Cardiac muscle cell (in vitro differentiated cells and primary cell): ENCODE results near the gene STOX1. TPM values are rescaled to one million over a fixed set of nuclear protein-coding genes. Genes with fewer than 3 reads are reported as not detected.
A peak's percentile ranks its signal among the peaks of the same experiment; 100 is the strongest.

Source experiments
- DNase-seq, 2 donors: peaks; one replicate each; pipeline versions ENCODE4 v3.0.0 to v3.0.0-alpha.2; 2010 to 2017; ENCODE audit warnings: low read depth in 1 of 2, low spot score in 1 of 2
- H3K27ac ChIP-seq: fragments of 200-600 bp; sonication (generic); 2 replicates; pipeline ENCODE4 v1.5.1; 2016
- H3K27me3 ChIP-seq: fragments of 200-600 bp; sonication (generic); 2 replicates; pipeline ENCODE4 v1.6.0; 2016; ENCODE audit warnings: control low read depth
- H3K36me3 ChIP-seq: fragments of 200-600 bp; sonication (generic); 2 replicates; pipeline ENCODE4 v1.5.1; 2016; ENCODE audit warnings: control low read depth
- H3K4me1 ChIP-seq: fragments of 200-600 bp; sonication (generic); 2 replicates; pipeline ENCODE4 v1.8.1; 2017; ENCODE audit warnings: low read depth, mild to moderate bottlenecking, mixed run types
- H3K4me3 ChIP-seq: fragments of 200-600 bp; sonication (generic); 2 replicates; pipeline ENCODE4 v1.5.1; 2016; ENCODE audit warnings: mild to moderate bottlenecking
- H3K9me3 ChIP-seq: fragments of 200-600 bp; sonication (generic); 2 replicates; pipeline ENCODE4 v1.5.1; 2017; ENCODE audit warnings: low read depth, mild to moderate bottlenecking, control low read depth
- CTCF ChIP-seq: IDR thresholded peaks from 2 replicates; pipeline ENCODE4 v1.5.1; 2012; ENCODE audit warnings: low read depth, mild to moderate bottlenecking, low read length
- polyA plus RNA-seq: library from polyadenylated mRNA; unstranded; fragments of >200 nt; fragmentation: Nextera tagmentation; extraction: Ambion mirVana; gene quantifications from 2 replicates; pipeline ENCODE4 v1.2.1, GENCODE V29; 2016
- total RNA-seq: library from RNA; depleted of rRNA; stranded (reverse); fragments of >200 nt; gene quantifications from 2 replicates; pipeline ENCODE4 v1.2.3, GENCODE V29; 2016

Gene STOX1
- total RNA-seq (6.0 TPM in 2 replicates), polyA plus RNA-seq (6.7 and 10.6 TPM in 2 replicates)

DNA sequence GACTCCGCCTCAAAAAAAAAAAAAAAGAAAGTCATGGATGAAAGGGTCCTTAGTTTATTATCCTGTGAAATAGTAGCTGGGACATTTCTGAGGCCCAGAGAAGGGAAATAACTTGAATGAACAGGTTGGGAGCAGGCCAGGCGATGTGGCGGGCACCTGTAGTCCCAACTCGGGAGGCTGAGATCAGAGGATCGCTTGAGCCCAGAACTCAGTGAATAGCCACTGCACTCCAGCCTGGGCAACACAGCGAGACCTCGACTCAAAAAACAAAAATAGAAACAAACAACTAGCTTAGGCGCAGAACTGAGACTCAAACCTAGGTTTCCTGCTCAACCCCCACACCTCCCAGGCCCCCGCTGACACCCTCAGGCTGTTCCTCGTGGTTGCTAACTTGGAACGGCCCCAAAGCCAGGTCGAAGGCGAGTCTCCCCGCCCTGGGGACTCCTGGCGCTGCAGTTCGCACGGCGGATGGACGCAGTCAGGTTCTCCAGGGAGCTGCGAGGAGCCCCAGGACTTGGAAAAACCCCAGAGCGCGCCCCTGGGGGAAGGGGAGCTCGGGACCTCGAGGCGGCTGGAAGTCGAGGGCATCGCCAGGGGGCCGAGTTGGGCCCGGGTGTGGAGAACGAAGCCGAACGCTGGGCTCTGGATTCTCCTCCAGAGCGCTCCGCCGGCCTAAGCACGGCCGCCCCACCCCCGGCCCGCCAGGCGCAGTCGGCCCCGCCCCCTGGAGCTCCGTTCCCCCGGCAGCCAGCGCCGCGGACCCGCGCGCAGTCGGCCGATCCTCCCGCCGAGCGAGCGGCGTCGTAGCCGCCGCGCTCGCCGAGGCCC lies at the start of gene STOX1:
Gene STOX1 (plus strand): TSS at position 768 of the 828 bp plus-strand sequence. CDS start 93 bp downstream, outside the sequence.
- Histone ChIP-seq H3K27me3 (no peaks in the 10 kb centered on the region), H3K4me1 (no peaks in the 10 kb centered on the region), H3K9me3 (no peaks in the 10 kb centered on the region), H3K36me3 (no peaks in the 10 kb centered on the region), H3K27ac (peak within 1 kb of the TSS; percentile 78), H3K4me3 (peak within 1 kb of the TSS; percentile 96)
- peak; percentile 74 to 86 for DNase-seq
- no peak for TF ChIP-seq CTCF

DNA sequence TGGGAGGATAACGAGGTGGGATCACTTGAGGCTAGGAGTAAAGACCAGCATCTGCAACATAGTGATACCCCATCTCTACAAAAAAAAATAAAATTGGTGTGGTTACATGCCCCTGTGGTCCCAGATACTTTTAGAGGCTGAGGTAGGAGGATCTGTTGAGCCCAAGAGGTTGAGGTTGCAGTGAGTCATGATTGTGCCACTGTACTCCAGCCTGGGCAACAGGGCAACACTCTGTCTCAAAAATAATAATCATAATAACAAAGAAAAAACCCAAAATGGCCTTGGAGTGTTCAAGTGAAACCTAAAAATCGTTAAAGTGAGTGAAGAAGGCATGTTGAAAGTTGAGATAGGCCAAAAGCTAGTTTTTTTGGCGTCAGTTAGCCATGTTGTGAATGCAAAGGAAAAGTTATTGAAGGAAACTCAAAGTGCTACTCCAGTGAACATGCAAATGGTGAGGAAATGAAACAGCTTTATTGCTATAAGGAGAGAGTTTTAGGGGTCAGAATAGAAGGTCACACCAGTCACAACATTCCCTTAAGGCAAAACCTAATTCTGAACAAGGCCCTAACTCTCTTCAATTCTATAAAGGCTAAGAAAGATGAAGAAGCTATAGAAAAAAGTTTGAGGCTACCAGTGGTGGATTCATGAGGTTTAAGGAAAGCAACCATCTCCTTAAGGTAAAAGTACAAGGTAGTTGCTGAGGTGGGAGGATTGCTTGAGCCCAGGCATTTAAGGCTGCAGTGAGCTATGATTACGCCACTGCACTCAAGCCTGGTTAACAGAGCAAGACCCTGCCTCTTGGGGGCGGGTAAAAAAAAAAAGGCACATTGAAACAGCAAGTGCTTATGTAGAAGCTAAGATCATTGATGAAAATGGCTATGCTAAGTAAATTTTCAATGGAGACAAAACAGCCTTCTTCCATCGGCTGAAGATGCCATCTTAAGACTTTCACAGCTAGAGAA lies 45.4 kb upstream of the STOX1 start:
- no peak for TF ChIP-seq CTCF
- H3K9me3 ChIP-seq: no peaks in the 10 kb centered on the region
- no peaks in the 10 kb centered on the region for H3K27me3 ChIP-seq
- H3K27ac ChIP-seq: peak overlapping the region; percentile 68
- H3K4me1 ChIP-seq: no peaks in the 10 kb centered on the region
- H3K4me3 ChIP-seq: no peak overlapping the region
- DNase-seq: no peak
- peaks cover 65% of the 10 kb centered on the region for H3K36me3 ChIP-seq

GRCh38 chr10:68784476-68784875 lies 42.9 kb upstream of the STOX1 start:
- DNase-seq: peak in 1 of 2 donors; percentile 16
- Histone ChIP-seq H3K27ac (no peak overlapping the region), H3K9me3 (no peaks in the 10 kb centered on the region), H3K4me1 (no peaks in the 10 kb centered on the region), H3K36me3 (peaks cover 68% of the 10 kb centered on the region), H3K4me3 (no peak overlapping the region), H3K27me3 (no peaks in the 10 kb centered on the region)
- TF ChIP-seq CTCF: no peak

DNA sequence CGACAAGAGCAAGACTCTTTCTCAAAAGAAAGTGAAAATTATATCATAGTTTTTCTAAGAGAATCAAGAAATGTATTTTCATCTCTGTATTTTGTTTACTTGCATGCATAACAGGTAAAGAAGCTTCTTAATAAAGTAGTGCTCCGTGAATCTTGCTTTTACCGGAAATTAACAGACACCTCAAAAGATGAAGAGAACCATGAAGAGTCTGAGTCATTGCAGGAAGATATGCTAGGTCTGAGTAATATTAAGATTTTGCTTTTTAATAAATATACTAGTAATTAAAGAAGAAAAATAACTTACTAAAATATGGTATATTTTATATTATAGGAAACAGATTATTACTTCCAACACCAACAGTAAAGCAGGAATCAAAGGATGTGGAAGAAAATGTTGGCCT lies 39.5 kb upstream of the STOX1 start:
- H3K36me3 ChIP-seq: peaks cover 78% of the 10 kb centered on the region
- no peaks in the 10 kb centered on the region for H3K9me3 ChIP-seq
- DNase-seq: no peak
- no peak overlapping the region for H3K4me3 ChIP-seq
- no peaks in the 10 kb centered on the region for H3K27me3 ChIP-seq
- no peaks in the 10 kb centered on the region for H3K4me1 ChIP-seq
- no peak overlapping the region for H3K27ac ChIP-seq
- TF ChIP-seq CTCF: no peak

DNA sequence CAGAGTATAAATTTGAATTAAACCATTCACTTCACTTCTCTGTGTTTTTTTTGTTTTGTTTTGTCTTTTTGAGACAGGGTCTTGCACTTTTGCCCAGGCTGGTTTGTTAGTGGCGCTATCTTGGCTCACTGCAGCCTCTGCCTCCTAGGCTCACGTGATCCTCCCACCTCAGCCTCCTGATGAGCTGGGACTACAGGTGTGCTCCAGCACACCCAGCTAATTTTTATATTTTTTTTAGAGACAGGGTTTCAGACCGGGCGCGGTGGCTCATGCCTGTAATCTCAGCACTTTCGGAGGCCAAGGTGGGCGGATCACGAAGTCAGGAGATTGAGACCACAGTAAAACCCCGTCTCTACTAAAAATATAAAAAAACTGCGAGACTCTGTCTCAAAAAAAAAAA lies 36.9 kb upstream of the STOX1 start:
- peaks cover 74% of the 10 kb centered on the region for H3K36me3 ChIP-seq
- no peaks in the 10 kb centered on the region for H3K4me1 ChIP-seq
- DNase-seq: no peak
- H3K4me3 ChIP-seq: no peak overlapping the region
- no peak overlapping the region for H3K27ac ChIP-seq
- TF ChIP-seq CTCF: no peak
- no peaks in the 10 kb centered on the region for H3K9me3 ChIP-seq
- H3K27me3 ChIP-seq: no peaks in the 10 kb centered on the region
